Prostate gland (tissue), 2 donors: ENCODE data around the gene MAGI2.

Experiments used
- CTCF ChIP-seq, 4 experiments: fragments of 200-600 bp in 2 of 4; fragments of 450-650 bp in 2 of 4; sonication (generic) in 2 of 4; IDR thresholded peaks; 1 replicate in 3 of 4; 2 replicates in 1 of 4; pipeline ENCODE4 v1.5.1; 2016 to 2019; ENCODE audit warnings: antibody characterized with exemption in 4 of 4, mild to moderate bottlenecking in 2 of 4, moderate library complexity in 2 of 4
- POLR2A ChIP-seq: fragments of 450-650 bp; IDR thresholded peaks from one replicate; pipeline ENCODE4 v1.6.1; 2016; ENCODE audit warnings: antibody characterized with exemption, mild to moderate bottlenecking
- POLR2AphosphoS5 ChIP-seq: sonication (generic); formaldehyde crosslinking; IDR thresholded peaks from one replicate; pipeline ENCODE4 v1.6.1; 2017; ENCODE audit warnings: antibody characterized with exemption

- TF ChIP-seq POLR2A (no peak), CTCF (IDR thresholded peaks at IDR 0.05) (no peak), POLR2AphosphoS5 (no peak)
These were observed 683.9 kb downstream of the MAGI2 start for GRCh38 chr7:78769481-78770101.
